Dermis blood vessel endothelial cell (primary cell): ENCODE data around the gene P4HTM. TPM values are rescaled to one million over a fixed set of nuclear protein-coding genes. Genes with fewer than 3 reads are reported as not detected.

Experiments
- DNase-seq: peaks from one replicate; pipeline ENCODE4 v3.0.0; 2010
- total RNA-seq: library from RNA; depleted of rRNA; stranded (reverse); fragments of >200 nt; gene quantifications from 2 replicates; pipeline ENCODE4 v1.2.3, GENCODE V29; 2014

The P4HTM gene
- total RNA-seq, 1 donor from 2014 or later = 16.5 TPM

GRCh38 chr3:49025793-49026520 lies 35.9 kb downstream of the P4HTM start:
- DNase-seq = no peak

- DNase-seq = no peak
Observed at GRCh38 chr3:49026536-49026935, 36.5 kb downstream of the P4HTM start.

DNA sequence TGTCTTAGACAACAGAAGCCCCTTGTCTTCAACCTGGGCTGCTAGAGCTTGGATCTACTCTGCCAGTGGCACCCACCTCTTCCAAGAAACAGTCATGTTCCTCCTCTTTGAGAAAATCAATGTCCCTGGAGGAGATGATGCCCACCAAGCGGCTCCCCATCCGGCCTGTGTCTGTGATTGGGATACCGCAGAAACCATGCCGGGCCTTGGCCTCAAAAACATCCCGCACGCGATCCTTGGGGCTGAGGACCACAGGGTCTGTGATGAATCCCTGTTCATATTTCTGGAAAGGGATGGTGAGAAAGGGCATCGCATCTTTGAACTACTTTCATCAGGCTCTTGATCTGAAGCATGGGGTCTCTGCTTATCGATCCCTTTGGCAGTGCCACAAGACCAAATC lies 37.6 kb downstream of the P4HTM start:
- no peak for DNase-seq

DNA sequence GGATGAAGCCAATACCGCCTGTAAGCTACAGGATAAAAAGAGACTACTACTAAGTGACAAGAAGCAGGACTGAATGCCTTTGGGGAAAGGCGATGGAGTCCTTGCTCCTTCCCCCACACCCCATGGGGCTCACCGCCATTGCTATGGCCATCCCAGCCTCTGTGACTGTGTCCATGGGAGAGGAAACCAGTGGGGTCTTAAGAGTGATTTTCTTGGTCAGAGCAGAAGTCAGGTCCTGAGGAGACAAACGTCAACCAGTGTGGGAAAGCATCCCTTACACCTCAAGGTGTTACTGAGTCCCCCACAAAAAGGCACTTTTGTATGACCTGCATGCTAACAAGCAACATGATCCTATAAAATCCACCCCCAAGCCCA lies 38.2 kb downstream of the P4HTM start:
- DNase-seq = no peak

DNA sequence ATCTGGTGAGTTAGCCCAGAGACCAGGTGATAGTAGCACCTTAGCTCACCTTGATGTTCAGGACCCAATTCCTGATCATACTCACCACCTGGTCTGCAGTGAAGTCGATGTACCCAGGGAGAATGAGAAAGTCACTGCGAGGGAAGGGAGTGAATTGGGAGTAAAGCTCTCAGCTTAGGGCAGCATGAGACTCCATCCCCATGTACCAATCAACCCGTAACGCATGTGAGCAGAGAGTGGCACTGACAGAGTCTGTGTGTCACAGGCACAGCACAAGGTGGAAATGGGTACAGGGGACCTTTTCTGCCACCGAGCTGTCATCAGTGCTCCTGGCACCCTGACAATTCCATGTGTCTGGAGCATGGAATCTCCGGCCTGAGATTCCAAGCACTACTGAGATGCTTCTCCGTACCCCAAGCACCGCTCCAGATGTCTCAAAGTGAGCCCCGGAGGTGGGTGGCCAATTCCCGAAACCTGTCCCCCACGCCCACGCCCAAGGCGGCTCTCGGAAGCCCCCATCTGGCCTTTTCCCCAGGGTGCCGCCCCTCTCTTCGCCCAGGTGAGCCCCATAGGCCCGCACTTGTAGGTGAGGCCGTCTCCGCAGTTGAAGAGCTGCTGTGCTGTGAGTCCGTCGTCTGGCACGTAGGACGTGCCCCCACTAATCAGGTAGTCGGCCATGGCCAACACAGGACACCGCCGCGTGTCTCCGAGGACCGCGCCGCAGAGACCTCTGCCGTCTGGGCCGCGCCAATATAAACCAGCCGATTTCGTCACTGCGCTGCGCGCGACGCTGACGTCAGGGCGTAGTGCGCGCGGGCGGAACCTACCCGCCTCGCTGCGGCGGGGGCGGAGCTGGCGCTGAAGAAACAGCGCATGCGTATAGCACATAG lies 38.9 kb downstream of the P4HTM start, which contains the start of gene IMPDH2:
Gene IMPDH2 (minus strand): TSS at position 726 of the 890 bp plus-strand sequence. CDS start 48 bp downstream, at position 678.
- peak; percentile 96 for DNase-seq

GRCh38 chr3:49029563-49029884 lies 39.5 kb downstream of the P4HTM start:
- no peak for DNase-seq

GRCh38 chr3:49030321-49030720 lies 40.3 kb downstream of the P4HTM start:
- DNase-seq = no peak

GRCh38 chr3:49032646-49033304 lies 42.7 kb downstream of the P4HTM start:
- DNase-seq = no peak

DNA sequence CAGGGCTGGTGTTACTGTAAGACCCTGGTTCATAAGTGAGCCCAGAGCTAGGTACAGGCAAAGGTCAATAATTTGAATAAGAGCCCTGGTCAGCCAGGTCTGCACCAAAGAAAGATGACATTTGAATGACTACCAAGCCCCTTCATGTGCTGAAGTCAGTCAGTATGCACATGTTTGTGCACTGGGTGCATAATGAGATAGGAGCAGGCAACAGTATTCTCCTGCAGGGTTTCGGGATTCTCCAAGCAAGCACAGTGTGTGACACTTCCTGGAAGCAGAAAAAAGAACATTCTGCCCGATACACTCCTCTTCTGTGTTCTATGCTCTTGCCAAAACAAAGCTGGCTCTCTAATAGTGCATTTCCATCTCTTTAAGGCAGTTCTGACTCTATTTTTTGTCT lies 44.6 kb downstream of the P4HTM start:
- no peak for DNase-seq

GRCh38 chr3:49035281-49035680 lies 45.2 kb downstream of the P4HTM start:
- DNase-seq = no peak

- DNase-seq = no peak
Observed at GRCh38 chr3:49053543-49053942, 63.5 kb downstream of the P4HTM start.

- no peak for DNase-seq
Observed at GRCh38 chr3:49054344-49054862, 64.4 kb downstream of the P4HTM start.

Other genes with a start within 250 kb of the P4HTM start
- 35.6 and 50.8 TPM in 2 replicates for gene PRKAR2A, start 142.4 kb upstream of the P4HTM start, total RNA-seq
- gene SLC25A20, start 91.4 kb upstream of the P4HTM start, total RNA-seq = 21.9 and 29.3 TPM in 2 replicates
- gene ARIH2, start 71.4 kb upstream of the P4HTM start, total RNA-seq = 77.2 and 86.3 TPM in 2 replicates
- 75.2 and 86.3 TPM in 2 replicates for gene WDR6, start 17.1 kb downstream of the P4HTM start, total RNA-seq
- 45.1 and 47.5 TPM in 2 replicates for gene DALRD3, start 28.3 kb downstream of the P4HTM start, total RNA-seq
- gene NDUFAF3, start 31.9 kb downstream of the P4HTM start, total RNA-seq = 66.4 and 74.0 TPM in 2 replicates
- gene IMPDH2, start 39.2 kb downstream of the P4HTM start, total RNA-seq = 145 and 226 TPM in 2 replicates
- 62.0 and 110 TPM in 2 replicates for gene QRICH1, start 103.8 kb downstream of the P4HTM start, total RNA-seq
- 485 and 565 TPM in 2 replicates for gene QARS1, start 114.5 kb downstream of the P4HTM start, total RNA-seq
- 50.2 and 58.4 TPM in 2 replicates for gene USP19, start 130.6 kb downstream of the P4HTM start, total RNA-seq
- gene LAMB2, start 142.8 kb downstream of the P4HTM start, total RNA-seq = 995 and 1,289 TPM in 2 replicates
- 22.0 and 25.9 TPM in 2 replicates for gene CCDC71, start 176.1 kb downstream of the P4HTM start, total RNA-seq
- 76.8 and 90.4 TPM in 2 replicates for gene KLHDC8B, start 181.4 kb downstream of the P4HTM start, total RNA-seq